Panc1 (cell line): ENCODE data around the gene FGFRL1. TPM values are rescaled to one million over a fixed set of nuclear protein-coding genes. Genes with fewer than 3 reads are reported as not detected.

Experiments used
- ATAC-seq: fragments of 200-7000 bp; cut with Tn5 transposase; 2 replicates; pipeline ENCODE4 v1.9.1; 2020; ENCODE audit warnings: mild to moderate bottlenecking, moderate library complexity
- BruUV-seq: library from RNA; stranded (reverse); fragments of 400-500 nt; replicated peaks from 2 replicates; lab custom pipeline; 2021; lab: Mats Ljungman, UMichigan
- CTCF ChIA-PET: fragments of 300-600 bp; sonication (Branson Sonifier 250); formaldehyde crosslinking; loops from one replicate; lab custom pipeline; 2022; ENCODE audit warnings: antibody characterized with exemption; lab: Charles Lee
- POLR2A ChIA-PET: fragments of 300-600 bp; sonication (Branson Sonifier 250); formaldehyde crosslinking; loops from one replicate; lab custom pipeline; 2022; ENCODE audit warnings: antibody characterized with exemption; lab: Charles Lee
- DNase-seq: peaks from one replicate; pipeline ENCODE4 v3.0.0-alpha.2; 2010; ENCODE audit warnings: low read depth, low spot score
- H3K27ac ChIP-seq: 2 replicates; pipeline ENCODE4 v1.5.1; 2011; ENCODE audit warnings: mild to moderate bottlenecking, low read length, inconsistent platforms
- H3K27me3 ChIP-seq: fragments of 200-500 bp; sonication (Bioruptor generic); 2 replicates; pipeline ENCODE4 v1.6.0; 2014; ENCODE audit warnings: low read length, inconsistent platforms; ENCODE audit not compliant: control insufficient read depth, insufficient read depth
- H3K36me3 ChIP-seq: fragments of 200-500 bp; sonication (Bioruptor generic); 2 replicates; pipeline ENCODE4 v1.5.1; 2014; ENCODE audit warnings: inconsistent platforms, mild to moderate bottlenecking, low read length, moderate library complexity; ENCODE audit not compliant: control insufficient read depth, insufficient read depth
- H3K4me1 ChIP-seq: 2 replicates; pipeline ENCODE4 v1.5.1; 2011; ENCODE audit warnings: inconsistent platforms, mild to moderate bottlenecking, low read length, moderate library complexity; ENCODE audit not compliant: control insufficient read depth, insufficient read depth
- H3K4me3 ChIP-seq, 2 experiments: 2 replicates each; pipeline ENCODE4 v1.5.1; 2011 to 2012; ENCODE audit warnings: low read depth in 2 of 2, low read length in 2 of 2, mild to moderate bottlenecking in 2 of 2, inconsistent platforms in 1 of 2, moderate library complexity in 1 of 2
- H3K9me3 ChIP-seq: fragments of 200-500 bp; sonication (Bioruptor generic); 2 replicates; pipeline ENCODE4 v1.5.1; 2014; ENCODE audit warnings: low read depth, mild to moderate bottlenecking, inconsistent platforms, low read length, moderate library complexity; ENCODE audit not compliant: control insufficient read depth, insufficient read depth
- POLR2AphosphoS5 ChIP-seq: IDR thresholded peaks from 2 replicates; pipeline ENCODE4 v1.6.1; 2012; ENCODE audit warnings: mild to moderate bottlenecking, low read depth, low read length, moderate library complexity
- SIN3A ChIP-seq: IDR thresholded peaks from 2 replicates; pipeline ENCODE4 v1.6.1; 2012; ENCODE audit warnings: low read depth, mild to moderate bottlenecking, low read length, moderate library complexity, borderline replicate concordance; ENCODE audit not compliant: insufficient read depth
- TCF7L2 ChIP-seq: IDR thresholded peaks from 2 replicates; pipeline ENCODE4 v1.6.1; 2011; ENCODE audit warnings: mild to moderate bottlenecking, low read depth, low read length, inconsistent platforms
- in situ Hi-C: cut with HindIII; loops from 2 replicates; pipeline ENCODE4 v1.10.0; 2016; ENCODE audit warnings: low sequenced_read_pairs, low pct_unique_long_range_greater_than_20kb
- intact Hi-C: fragments of 100-400 bp; cut with micrococcal nuclease; formaldehyde crosslinking; loops from one replicate; pipeline ENCODE4 v1.10.0; 2022; ENCODE audit not compliant: unreplicated experiment
- total RNA-seq: library from RNA; stranded (reverse); gene quantifications from one replicate; pipeline ENCODE4 v1.2.1, GENCODE V29; 2021; ENCODE audit not compliant: unreplicated experiment
- TF ChIP-seq, protein P1 (sequence below): fragments of 450-650 bp; IDR thresholded peaks from 2 replicates; pipeline ENCODE4 v1.5.1; 2017; ENCODE audit warnings: mild to moderate bottlenecking
- TF ChIP-seq, protein P2 (sequence below), 2 experiments: IDR thresholded peaks; 2 replicates each; pipeline ENCODE4 v1.6.1; 2011 to 2012; ENCODE audit warnings: low read depth in 2 of 2, control low read depth in 1 of 2, low read length in 1 of 2, mild to moderate bottlenecking in 1 of 2, moderate library complexity in 1 of 2; ENCODE audit not compliant: insufficient read depth in 1 of 2

Gene FGFRL1
- total RNA-seq, 1 experiment from 2014 or later: 43.1 TPM

DNA sequence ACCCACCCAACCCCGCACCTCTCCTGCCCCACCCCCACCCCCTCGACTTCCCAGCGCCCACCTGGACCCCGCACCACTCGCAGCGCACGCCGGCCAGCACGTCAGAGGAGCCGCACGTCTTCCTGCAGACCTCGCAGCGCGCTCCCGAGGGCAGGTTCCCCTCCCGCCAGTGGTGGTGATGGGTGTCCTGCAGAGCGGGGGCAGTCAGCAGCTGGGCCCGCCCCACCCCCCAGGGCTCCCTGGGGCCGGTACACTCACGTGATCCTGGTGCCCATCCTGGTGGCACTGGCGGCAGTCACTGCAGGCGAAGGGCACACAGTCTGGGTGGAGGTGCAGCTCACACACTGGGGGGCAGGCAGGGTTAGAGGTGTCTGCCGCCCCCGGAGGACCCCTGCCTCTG, 43.2 kb upstream of the FGFRL1 start:
- intact Hi-C loops (no loop called here), in situ Hi-C loops (no loop called here)
- Histone ChIP-seq H3K27me3 (no peaks in the 10 kb centered on the region), H3K4me3 (no peak overlapping the region), H3K9me3 (no peaks in the 10 kb centered on the region), H3K36me3 (no peaks in the 10 kb centered on the region), H3K4me1 (peaks cover 6% of the 10 kb centered on the region; the same call in 1 of the 2 replicates), H3K27ac (no peak overlapping the region)
- ATAC-seq (no peak), DNase-seq (no peak)
- POLR2A ChIA-PET: no interaction called here
- CTCF ChIA-PET: no interaction called here
- BruUV-seq: no TSS peak
- TF ChIP-seq, protein P1, sequence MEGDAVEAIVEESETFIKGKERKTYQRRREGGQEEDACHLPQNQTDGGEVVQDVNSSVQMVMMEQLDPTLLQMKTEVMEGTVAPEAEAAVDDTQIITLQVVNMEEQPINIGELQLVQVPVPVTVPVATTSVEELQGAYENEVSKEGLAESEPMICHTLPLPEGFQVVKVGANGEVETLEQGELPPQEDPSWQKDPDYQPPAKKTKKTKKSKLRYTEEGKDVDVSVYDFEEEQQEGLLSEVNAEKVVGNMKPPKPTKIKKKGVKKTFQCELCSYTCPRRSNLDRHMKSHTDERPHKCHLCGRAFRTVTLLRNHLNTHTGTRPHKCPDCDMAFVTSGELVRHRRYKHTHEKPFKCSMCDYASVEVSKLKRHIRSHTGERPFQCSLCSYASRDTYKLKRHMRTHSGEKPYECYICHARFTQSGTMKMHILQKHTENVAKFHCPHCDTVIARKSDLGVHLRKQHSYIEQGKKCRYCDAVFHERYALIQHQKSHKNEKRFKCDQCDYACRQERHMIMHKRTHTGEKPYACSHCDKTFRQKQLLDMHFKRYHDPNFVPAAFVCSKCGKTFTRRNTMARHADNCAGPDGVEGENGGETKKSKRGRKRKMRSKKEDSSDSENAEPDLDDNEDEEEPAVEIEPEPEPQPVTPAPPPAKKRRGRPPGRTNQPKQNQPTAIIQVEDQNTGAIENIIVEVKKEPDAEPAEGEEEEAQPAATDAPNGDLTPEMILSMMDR: no peak
- TF ChIP-seq TCF7L2: no peak
- TF ChIP-seq, protein P2, sequence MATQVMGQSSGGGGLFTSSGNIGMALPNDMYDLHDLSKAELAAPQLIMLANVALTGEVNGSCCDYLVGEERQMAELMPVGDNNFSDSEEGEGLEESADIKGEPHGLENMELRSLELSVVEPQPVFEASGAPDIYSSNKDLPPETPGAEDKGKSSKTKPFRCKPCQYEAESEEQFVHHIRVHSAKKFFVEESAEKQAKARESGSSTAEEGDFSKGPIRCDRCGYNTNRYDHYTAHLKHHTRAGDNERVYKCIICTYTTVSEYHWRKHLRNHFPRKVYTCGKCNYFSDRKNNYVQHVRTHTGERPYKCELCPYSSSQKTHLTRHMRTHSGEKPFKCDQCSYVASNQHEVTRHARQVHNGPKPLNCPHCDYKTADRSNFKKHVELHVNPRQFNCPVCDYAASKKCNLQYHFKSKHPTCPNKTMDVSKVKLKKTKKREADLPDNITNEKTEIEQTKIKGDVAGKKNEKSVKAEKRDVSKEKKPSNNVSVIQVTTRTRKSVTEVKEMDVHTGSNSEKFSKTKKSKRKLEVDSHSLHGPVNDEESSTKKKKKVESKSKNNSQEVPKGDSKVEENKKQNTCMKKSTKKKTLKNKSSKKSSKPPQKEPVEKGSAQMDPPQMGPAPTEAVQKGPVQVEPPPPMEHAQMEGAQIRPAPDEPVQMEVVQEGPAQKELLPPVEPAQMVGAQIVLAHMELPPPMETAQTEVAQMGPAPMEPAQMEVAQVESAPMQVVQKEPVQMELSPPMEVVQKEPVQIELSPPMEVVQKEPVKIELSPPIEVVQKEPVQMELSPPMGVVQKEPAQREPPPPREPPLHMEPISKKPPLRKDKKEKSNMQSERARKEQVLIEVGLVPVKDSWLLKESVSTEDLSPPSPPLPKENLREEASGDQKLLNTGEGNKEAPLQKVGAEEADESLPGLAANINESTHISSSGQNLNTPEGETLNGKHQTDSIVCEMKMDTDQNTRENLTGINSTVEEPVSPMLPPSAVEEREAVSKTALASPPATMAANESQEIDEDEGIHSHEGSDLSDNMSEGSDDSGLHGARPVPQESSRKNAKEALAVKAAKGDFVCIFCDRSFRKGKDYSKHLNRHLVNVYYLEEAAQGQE (IDR thresholded peaks at IDR 0.05; ENCODE audit: insufficient read depth in 1 of 2, low read depth in 2 of 2, low read length in 1 of 2): no peak
- no peak for TF ChIP-seq POLR2AphosphoS5
- no peak for TF ChIP-seq SIN3A

DNA sequence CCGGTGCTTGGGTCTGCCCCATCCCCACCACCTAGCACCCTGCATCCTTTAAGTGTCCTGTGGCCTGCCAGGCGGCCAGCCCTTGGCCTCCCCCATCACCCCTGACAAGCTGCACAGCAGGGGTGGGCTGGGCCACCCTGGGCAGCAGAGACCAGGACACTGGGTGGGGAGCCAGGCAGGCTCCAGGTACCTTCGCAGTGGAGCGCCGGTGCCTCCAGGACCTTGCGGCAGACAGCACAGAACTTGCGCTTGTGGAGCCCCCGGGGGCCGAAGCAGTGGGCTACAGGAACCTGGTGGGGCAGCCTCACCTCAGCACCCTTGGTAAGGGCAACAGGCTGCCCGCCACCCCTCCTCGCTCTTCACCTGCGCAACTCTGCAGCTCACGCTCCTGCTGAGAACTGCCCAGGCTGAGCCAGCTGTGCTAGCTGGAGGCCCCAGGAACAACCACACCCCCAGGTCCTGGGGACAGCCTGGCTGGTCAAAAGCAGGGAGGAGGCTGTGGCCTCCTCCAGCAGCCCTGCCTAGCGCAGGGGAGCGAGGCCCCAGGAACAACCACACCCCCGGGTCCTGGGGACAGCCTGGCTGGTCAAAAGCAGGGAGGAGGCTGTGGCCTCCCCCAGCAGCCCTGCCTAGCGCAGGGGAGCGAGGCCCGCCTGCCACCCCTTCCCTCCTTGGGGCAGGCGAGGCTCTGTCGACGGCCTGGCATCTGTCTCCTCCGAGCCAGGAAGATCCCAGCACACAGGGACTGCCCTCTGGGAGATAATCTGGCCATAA, 42.6 kb upstream of the FGFRL1 start:
- Histone ChIP-seq H3K9me3 (no peaks in the 10 kb centered on the region), H3K27me3 (no peaks in the 10 kb centered on the region), H3K36me3 (no peaks in the 10 kb centered on the region), H3K4me1 (peaks cover 6% of the 10 kb centered on the region; the same call in 1 of the 2 replicates), H3K27ac (no peak overlapping the region), H3K4me3 (no peak overlapping the region)
- POLR2A ChIA-PET: no interaction called here
- no peak for ATAC-seq
- TF ChIP-seq, protein P2 (IDR thresholded peaks at IDR 0.05; ENCODE audit: insufficient read depth in 1 of 2, low read depth in 2 of 2, low read length in 1 of 2): no peak
- no peak for TF ChIP-seq POLR2AphosphoS5
- no peak for TF ChIP-seq TCF7L2
- TF ChIP-seq, protein P1: no peak
- no peak for TF ChIP-seq SIN3A
- DNase-seq: no peak
- in situ Hi-C loops (no loop called here), intact Hi-C loops (no loop called here)
- BruUV-seq: no TSS peak
- CTCF ChIA-PET: no interaction called here
